Measurements from ENCODE around the gene KIF23.

DNA sequence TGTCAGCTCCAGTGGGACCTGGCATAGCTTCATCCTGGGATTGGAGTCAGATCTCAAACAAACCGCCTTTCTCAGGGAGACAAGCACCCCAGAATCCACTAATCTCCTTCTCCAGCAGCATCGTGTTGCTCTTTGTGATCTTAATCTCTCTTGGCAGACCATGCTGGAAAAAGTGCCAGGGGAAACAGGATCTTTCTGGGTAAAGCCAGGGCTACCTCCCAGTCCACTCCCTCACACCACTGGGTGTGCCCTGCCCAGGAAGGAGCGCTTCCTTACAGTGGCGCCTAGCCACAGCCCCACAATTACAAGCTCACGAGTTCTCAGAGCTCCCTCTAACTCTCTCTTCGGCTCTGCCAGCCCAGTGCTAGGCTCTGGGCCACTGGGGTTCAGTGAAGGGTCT, 70.7 kb downstream of the KIF23 start:
- TF ChIP-seq POLR2AphosphoS5 (IDR thresholded peaks at IDR 0.05) (peak in 1 of 3 donors; percentile 23), POLR2A (IDR thresholded peaks at IDR 0.05) (no peak)
- TF ChIP-seq, protein P1, sequence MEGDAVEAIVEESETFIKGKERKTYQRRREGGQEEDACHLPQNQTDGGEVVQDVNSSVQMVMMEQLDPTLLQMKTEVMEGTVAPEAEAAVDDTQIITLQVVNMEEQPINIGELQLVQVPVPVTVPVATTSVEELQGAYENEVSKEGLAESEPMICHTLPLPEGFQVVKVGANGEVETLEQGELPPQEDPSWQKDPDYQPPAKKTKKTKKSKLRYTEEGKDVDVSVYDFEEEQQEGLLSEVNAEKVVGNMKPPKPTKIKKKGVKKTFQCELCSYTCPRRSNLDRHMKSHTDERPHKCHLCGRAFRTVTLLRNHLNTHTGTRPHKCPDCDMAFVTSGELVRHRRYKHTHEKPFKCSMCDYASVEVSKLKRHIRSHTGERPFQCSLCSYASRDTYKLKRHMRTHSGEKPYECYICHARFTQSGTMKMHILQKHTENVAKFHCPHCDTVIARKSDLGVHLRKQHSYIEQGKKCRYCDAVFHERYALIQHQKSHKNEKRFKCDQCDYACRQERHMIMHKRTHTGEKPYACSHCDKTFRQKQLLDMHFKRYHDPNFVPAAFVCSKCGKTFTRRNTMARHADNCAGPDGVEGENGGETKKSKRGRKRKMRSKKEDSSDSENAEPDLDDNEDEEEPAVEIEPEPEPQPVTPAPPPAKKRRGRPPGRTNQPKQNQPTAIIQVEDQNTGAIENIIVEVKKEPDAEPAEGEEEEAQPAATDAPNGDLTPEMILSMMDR (IDR thresholded peaks at IDR 0.05): no peak
